Epidermal melanocyte (primary cell): ENCODE results near the gene ADCY2.

Source experiments
- DNase-seq: peaks from one replicate; pipeline ENCODE4 v3.0.0; 2011; ENCODE audit warnings: low spot score; ENCODE audit not compliant: insufficient read length

Gene ADCY2

DNA sequence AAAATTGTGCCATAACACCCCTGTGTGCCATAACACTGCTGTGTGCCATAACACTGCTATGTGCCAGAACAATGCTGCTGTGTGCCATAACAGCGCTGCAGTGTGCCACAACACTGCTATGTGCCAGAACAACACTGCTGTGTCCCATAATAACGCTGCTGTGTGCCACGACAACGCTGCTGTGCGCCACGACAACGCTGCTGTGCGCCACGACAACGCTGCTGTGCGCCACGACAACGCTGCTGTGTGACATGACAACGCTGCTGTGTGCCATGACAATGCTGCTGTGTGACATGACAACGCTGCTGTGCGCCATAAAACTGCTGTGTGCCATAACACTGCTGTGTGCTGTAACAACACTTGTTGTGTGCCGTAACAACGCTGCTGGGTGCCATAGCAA lies 429.1 kb downstream of the ADCY2 start:
- DNase-seq, result no peak

DNA sequence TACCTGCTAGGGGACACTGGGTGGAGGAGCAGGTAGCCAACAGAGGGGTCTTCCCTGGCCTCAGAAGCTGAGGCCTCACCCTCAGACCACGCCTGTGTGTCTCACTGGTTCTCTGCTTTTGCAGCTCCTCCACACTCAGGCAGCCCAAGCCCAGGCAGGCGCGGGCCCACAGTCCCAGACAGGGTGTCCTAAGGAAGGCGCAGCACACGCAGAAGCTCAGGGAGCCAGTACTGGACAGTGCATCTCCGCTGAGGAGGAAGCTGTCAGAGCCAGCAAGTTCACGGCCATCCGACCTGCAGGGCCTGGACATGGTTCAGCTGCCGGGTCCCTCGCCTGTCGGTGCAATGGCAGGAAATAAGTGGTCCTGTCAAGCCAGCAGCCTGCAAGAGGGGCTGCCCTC lies 429.7 kb downstream of the ADCY2 start:
- no peak for DNase-seq

GRCh38 chr5:7827610-7828009 lies 431.7 kb downstream of the ADCY2 start:
- no peak for DNase-seq

- no peak for DNase-seq
These were observed 432.3 kb downstream of the ADCY2 start for GRCh38 chr5:7828269-7828668.

DNA sequence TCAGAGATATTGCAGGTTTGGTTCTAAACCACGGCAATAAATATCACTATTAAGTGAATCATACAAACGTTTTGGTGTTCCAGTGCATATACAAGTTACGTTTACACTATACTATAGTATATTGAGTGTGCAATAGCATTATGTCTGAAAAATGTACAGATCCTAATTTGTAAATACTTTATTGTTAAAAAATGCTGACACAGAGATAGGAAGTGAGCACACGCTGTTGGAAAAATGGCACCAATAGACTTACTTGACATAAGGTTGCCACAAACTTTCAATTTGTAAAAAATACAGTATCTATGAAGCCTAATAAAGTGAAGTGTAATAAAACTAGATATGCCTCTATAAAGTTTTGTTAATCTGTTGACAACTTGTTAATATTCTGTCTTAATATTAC lies 439.0 kb downstream of the ADCY2 start:
- no peak for DNase-seq

GRCh38 chr5:7837403-7837802 lies 441.5 kb downstream of the ADCY2 start:
- no peak for DNase-seq

GRCh38 chr5:7842531-7842930 lies 446.6 kb downstream of the ADCY2 start:
- DNase-seq, result no peak

DNA sequence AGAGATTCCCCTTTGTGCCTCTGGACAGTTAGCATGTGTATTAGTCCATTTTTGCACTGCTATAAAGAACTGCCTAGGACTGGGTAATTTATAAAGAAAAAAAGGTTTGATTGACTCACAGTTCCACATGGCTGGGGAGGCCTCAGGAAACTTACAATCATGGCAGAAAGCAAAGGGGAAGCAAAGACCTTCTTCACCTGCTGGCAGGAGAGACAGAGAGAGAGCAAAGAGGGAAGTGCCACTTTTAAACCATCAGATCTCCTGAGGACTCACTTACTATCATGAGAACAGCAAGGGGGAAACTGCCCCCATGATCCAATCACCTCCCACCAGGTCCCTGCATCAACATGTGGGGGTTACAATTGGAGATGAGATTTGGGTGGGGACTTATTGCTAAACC lies 449.0 kb downstream of the ADCY2 start:
- DNase-seq, result no peak

GRCh38 chr5:7845557-7845956 lies 449.6 kb downstream of the ADCY2 start:
- no peak for DNase-seq

DNA sequence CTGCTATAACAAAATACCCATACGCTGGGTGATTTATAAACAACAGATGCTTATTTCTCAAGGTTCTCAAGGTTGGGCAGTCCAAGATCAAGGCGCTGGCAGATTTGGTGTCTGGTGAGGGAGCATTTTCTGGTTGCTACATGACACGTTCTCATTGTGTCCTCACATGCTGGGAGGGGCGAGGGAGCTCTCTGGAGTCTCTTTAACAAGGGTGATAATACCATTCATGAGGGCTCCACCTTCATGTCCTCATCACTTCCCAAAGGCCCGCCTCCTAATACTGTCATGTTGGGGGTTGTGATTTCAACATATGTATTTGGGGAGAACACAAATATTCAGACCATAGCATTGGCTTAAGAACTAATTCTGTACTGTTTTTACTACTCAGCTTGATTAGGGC lies 450.4 kb downstream of the ADCY2 start:
- no peak for DNase-seq

DNA sequence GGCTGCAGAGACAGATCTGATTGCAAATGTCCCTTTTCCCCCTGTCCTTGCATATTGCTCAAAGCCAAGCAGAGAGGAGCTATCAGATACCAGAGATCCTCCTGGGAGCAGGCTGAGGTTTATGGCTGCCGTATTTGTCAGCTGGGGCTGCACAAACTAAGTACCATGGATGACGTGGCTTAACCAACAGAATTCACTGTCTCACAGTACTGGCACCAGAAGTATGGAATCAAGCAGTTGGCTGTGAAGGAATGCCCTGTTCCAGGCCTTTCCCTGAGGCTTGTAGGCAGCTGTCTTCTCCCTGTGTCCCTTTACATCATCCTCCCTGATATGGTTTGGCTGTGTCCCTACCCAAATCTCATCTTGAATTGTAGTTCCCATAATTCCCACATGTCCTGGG lies 452.4 kb downstream of the ADCY2 start:
- no peak for DNase-seq

GRCh38 chr5:7849681-7850394 lies 453.9 kb downstream of the ADCY2 start:
- DNase-seq, result no peak

DNA sequence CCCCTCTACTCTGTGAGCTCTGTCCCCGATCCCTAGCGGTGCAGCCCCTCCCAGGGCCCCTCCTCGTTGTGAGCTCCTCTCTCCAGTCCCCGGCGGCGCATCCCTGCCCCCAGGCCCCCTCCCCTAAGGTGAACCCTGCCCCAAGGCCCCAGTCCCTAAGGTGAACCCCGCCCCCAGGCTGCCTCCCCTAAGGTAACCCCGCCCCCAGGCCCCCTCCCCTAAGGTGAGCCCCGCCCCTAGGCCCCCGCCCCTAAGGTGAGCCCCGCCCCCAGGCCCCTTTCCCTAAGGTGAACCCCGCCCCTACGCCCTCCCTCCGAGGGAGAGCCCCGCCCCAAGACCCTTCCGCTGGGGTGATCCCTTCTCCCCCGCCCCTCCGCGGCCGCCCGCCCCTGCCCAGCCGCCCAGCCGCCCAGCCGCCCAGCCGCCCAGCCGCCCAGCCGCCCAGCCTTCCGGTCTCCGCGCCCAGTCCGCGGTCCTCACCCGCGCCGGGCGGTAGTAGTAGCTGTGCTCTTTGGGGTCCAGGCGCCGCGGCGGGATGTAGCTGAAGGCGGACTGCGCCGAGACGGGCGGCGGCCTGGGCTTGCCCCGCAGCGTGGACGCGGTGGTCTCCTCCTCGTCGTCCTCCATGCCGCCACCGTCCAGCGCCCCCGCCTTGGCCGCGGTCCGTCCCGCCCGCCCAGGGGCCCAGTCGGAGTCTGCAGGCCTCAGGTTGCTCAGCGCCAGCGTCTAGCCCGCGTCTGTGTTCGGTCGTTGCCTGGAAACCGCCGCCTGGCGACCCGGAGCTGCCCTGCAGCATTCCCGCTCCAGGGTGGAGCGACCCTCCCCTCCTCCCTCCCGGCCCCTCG lies 454.7 kb downstream of the ADCY2 start, which contains the start of gene CFAP90:
Gene CFAP90 (minus strand): TSS at position 739 of the 845 bp plus-strand sequence. CDS start 112 bp downstream, at position 627.
- DNase-seq, result no peak

DNA sequence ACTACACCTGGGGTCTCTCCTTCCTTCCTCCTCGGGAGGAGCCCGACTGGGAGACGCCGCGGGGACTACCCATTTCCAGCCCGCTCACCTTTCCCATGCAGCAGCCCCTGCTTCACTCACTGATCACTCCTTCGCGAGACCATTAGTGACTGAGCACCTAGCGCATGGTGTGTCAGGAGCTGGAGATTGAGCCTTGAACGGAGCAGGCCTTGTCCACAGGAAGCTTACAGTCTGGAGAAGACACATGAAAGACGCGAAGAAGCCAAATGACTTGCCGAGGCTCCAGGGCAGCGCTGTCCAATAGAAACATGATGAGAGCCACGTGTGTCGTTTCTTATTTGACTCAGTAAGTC lies 455.3 kb downstream of the ADCY2 start:
- no peak for DNase-seq

- no peak for DNase-seq
These were observed 455.8 kb downstream of the ADCY2 start for GRCh38 chr5:7851617-7852289.

- no peak for DNase-seq
These were observed 456.6 kb downstream of the ADCY2 start for GRCh38 chr5:7852542-7852941.

DNA sequence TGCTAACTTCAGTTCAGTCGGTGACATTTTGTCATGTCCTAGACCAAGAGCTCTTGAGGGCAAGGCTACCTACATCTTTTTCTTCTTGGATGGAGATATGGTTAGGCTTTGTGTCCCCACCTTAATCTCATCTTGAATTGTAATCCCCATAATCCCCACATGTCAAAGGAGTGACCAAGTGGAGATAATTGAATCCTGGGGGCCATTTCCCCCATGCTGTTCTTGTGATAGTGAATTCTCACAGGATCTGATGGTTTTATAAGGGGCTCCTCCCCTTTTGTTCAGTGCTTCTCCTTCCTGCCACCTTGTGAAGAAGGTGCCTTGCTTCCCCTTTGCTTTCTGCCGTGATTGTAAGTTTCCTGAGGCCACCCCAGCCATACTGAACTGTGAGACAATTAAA lies 457.1 kb downstream of the ADCY2 start:
- no peak for DNase-seq

DNA sequence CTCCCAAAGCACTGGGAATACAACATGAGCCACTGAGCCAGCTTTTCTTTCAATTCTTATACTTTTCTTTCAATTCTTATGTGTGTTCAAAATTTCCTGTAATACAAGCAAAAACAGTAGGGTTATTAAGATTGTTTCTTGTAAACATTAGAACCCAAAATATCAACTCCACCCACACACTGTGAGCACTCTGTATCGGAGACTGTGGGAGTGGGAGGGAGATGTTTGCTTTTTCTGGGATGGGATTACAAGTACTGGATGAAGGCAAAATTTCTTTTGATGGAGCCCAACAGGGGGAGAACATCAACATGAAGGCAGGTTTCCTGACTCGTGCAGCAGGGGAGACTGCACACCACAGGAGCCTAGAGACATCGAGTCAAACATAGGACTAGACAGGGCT lies 459.7 kb downstream of the ADCY2 start:
- DNase-seq, result no peak

GRCh38 chr5:7856855-7857254 lies 460.9 kb downstream of the ADCY2 start:
- no peak for DNase-seq

DNA sequence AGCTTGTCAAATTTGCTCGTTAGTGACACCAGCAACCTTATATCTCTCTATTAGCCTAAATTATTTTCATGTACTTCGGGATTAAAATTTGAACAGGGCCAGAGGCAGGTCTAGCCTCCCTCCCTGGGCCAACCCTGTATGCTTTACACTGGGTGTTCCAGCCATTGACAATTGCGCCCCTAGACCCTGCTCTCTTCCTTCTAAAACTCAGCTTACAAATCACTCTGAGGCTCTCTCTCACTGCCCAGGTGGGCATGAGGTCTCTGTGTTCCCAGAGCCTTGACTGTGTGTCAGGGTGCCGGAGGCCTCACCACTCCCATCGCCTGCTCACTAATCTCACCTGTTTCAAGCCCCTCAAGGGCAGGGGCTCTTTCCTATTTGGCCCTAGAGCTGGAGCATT lies 461.4 kb downstream of the ADCY2 start:
- DNase-seq, result no peak

GRCh38 chr5:7857926-7858632 lies 462.1 kb downstream of the ADCY2 start:
- DNase-seq, result no peak

- DNase-seq, result no peak
These were observed 470.3 kb downstream of the ADCY2 start for GRCh38 chr5:7866196-7866595.
